SH-SY5Y (cell line): ENCODE measurements around the gene SRP9.

Experiments used
- GATA2 ChIP-seq: IDR thresholded peaks from 2 replicates; pipeline ENCODE4 v1.6.1; 2011; ENCODE audit warnings: mild to moderate bottlenecking, low read depth, low read length
- GATA3 ChIP-seq: IDR thresholded peaks from 2 replicates; pipeline ENCODE4 v1.6.1; 2011; ENCODE audit warnings: low read depth, mild to moderate bottlenecking, low read length, moderate library complexity

DNA sequence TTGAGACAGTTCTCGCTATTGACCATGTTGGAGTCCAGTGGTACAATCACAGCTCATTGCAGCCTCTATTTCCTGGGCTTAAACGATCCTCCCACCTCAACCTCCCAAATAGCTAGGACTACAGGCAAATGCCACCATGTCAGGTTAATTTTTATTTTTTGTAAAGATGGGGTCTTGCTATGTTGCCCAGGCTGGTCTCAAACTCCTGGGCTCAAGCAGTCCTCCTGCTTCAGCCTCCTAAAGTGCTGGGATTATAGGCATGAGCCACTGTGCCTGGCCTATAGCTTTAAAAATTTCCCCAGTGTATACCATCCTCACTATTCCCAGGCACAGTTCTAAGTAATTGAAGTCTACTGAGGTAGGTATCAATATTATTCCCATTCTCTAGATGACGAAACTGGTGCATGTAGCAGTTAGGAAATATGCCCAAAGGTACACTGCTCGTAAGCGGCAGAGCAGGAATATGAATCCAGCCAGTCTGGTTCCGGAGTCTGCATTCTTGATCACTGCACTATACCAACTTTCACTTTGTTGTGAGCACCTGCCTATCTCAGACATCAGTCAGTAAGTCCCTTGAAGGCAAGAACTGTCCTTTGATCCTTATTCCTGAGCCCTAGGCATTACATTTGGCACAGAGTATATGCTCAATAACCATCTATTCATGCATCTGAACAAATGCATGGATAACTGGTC is 11.5 kb upstream of the SRP9 start:
- TF ChIP-seq GATA3 (no peak), GATA2 (no peak)
